Hematopoietic multipotent progenitor cell (in vitro differentiated cells): ENCODE data around the gene GTF2B. TPM values are rescaled to one million over a fixed set of nuclear protein-coding genes. Genes with fewer than 3 reads are reported as not detected.
A peak's percentile ranks its signal among the peaks of the same experiment; 100 is the strongest.
"Not testable (repeated sequence)": the region's sequence is repeated elsewhere in the genome, so short reads cannot be mapped to it uniquely, and the experiment has no call there.

Experiments used
- DNase-seq, 3 donors: peaks; one replicate each; pipeline ENCODE4 v3.0.0-alpha.2; 2011 to 2015; ENCODE audit warnings: low read depth in 2 of 3, low spot score in 2 of 3
- total RNA-seq: library from RNA; depleted of rRNA; stranded (reverse); fragments of >200 nt; gene quantifications from one replicate; pipeline ENCODE4 v1.2.3, GENCODE V29; 2012

Gene GTF2B
- total RNA-seq, result 23.4 TPM

- DNase-seq, result peak; percentile 94 to 98 (median 97)
Measured at GRCh38 chr1:88891318-88891950, at the start of gene GTF2B. Gene GTF2B, minus strand, starts transcription at chr1:88891567. Its CDS starts 68 bp downstream, at chr1:88891499.

GRCh38 chr1:88938528-88938927, 47.2 kb upstream of the GTF2B start:
- DNase-seq, result not testable (repeated sequence)

- DNase-seq, result no peak
Measured at GRCh38 chr1:88936760-88937342, 45.5 kb upstream of the GTF2B start.

GRCh38 chr1:88936223-88936523, 44.8 kb upstream of the GTF2B start:
- DNase-seq, result no peak

GRCh38 chr1:88935522-88936222, 44.3 kb upstream of the GTF2B start:
- peak; percentile 6 to 53 (median 25) for DNase-seq

GRCh38 chr1:88930176-88930575, 38.8 kb upstream of the GTF2B start:
- not testable (repeated sequence) for DNase-seq

- no peak for DNase-seq
Measured at GRCh38 chr1:88923224-88923623, 31.9 kb upstream of the GTF2B start.

- DNase-seq, result no peak
Measured at GRCh38 chr1:88922214-88922613, 30.8 kb upstream of the GTF2B start.

GRCh38 chr1:88920845-88921244, 29.5 kb upstream of the GTF2B start:
- no peak for DNase-seq

- DNase-seq, result peak in 1 of 3 donors; percentile 15
Measured at GRCh38 chr1:88917321-88918025, 26.1 kb upstream of the GTF2B start.

GRCh38 chr1:88916883-88917282, 25.5 kb upstream of the GTF2B start:
- peak in 1 of 3 donors; percentile 4 for DNase-seq

- not testable (repeated sequence) for DNase-seq
Measured at GRCh38 chr1:88911800-88912199, 20.4 kb upstream of the GTF2B start.

GRCh38 chr1:88911161-88911560, 19.8 kb upstream of the GTF2B start:
- no peak for DNase-seq

GRCh38 chr1:88910401-88910800, 19.0 kb upstream of the GTF2B start:
- DNase-seq, result no peak

- DNase-seq, result no peak
Measured at GRCh38 chr1:88900883-88901282, 9.5 kb upstream of the GTF2B start.

- no peak for DNase-seq
Measured at GRCh38 chr1:88897070-88897730, 5.8 kb upstream of the GTF2B start.

GRCh38 chr1:88892357-88892877, 1.1 kb upstream of the GTF2B start:
- peak in 2 of 3 donors; percentile 26 to 60 for DNase-seq

- DNase-seq, result no peak
Measured at GRCh38 chr1:88891951-88892340, 579 bp upstream of the GTF2B start.

- peak in 2 of 3 donors; percentile 24 to 31 for DNase-seq
Measured at GRCh38 chr1:88890791-88891317, 513 bp downstream of the GTF2B start.

GRCh38 chr1:88890131-88890530, 1.2 kb downstream of the GTF2B start:
- DNase-seq, result no peak
